GM21360 (cell line): Measurements from ENCODE around the gene AIF1L.

Experiments
- ATAC-seq: cut with Tn5 transposase; IDR thresholded peaks from one replicate; pipeline ENCODE4 v1.9.1; 2021; ENCODE audit warnings: mild to moderate bottlenecking, moderate library complexity; ENCODE audit not compliant: unreplicated experiment

Gene AIF1L

DNA sequence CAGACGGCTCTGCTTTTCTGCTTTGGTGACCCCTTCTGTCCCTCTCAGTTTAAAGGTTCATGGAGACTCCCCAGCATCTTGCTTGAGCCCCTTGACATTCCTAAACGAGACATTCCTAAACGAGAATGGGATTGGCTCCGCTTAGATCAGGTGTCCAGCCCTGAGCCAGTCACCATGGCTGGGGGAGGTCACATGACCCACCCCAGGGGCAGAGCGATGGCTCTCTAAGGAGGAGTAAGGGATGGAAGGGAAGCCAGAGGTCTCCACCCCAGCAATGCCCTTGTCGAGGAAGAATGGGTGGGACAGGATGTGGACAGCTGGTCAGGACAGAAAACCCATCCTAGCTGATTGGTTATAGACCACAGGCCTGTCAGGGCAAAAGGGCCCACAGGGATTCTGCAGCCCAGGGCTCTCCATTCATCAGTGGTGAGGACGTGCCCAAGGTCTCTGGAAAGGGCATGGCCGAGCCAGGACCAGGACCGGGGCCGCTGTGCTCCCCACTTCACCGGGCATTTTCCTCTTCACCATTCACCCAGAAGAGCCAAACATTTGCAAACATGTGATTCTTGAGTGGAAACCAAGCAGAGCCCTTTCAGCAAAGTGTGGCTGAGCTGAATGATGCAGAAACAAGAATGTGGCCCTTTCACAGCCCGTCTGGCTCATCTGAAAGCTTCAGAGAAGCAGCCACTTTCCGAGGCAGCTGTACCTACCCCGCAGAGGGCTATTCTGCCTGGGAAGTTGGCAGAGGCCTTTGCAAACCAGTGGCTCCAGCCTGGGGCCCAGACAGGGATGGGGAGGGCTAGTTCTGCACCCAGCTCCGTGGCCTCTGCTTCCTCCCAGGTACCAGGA lies 19.8 kb upstream of the AIF1L start:
- ATAC-seq = no peak

DNA sequence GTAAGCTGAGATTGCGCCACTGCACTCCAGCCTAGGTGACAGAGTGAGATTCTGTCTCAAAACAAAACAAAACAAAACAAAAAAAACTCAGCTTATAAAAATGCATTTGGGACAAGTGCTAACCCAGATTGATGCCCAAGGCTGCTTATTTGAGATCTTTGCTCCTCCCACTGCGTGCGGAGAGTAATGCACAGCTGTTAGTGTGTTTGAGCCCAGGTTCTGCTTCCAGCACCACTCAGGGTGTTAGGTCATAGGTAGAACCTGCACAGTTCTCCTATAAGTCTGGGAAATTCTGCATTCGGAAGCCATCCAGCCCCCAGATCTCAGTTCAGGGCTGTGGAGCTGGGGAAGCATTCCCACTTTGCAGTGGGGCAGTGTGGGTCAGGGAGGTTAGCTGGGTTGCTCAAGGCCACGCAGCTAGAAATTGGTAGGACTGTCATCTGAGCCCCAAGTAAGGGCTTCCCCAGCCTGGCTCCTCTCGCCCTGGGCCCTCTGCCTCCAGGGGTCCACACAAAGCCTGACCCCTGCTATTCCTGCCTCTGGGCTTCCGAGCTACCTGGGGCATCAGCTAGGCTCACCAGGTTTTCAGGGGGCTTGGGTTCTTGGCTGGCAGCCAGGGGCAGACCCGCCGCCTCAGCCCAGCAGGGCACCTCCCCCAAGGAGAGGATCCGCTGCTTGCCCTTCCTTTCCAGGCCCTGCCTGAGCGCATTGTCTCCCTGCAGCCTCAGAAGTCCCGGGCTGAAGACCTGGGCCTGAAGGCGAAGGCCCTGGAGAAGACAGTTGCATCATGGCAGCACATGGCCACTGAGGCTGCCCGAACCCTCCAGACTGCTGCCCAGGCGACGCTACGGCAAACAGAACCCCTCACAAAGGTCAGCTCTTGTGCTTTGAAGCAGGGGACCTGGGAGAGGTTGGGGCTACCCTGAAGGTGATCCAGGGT lies 17.6 kb upstream of the AIF1L start:
- ATAC-seq = no peak

- no peak for ATAC-seq
Measured at GRCh38 chr9:131080589-131080988, 15.7 kb upstream of the AIF1L start.

GRCh38 chr9:131081868-131082267 lies 14.5 kb upstream of the AIF1L start:
- ATAC-seq = no peak

DNA sequence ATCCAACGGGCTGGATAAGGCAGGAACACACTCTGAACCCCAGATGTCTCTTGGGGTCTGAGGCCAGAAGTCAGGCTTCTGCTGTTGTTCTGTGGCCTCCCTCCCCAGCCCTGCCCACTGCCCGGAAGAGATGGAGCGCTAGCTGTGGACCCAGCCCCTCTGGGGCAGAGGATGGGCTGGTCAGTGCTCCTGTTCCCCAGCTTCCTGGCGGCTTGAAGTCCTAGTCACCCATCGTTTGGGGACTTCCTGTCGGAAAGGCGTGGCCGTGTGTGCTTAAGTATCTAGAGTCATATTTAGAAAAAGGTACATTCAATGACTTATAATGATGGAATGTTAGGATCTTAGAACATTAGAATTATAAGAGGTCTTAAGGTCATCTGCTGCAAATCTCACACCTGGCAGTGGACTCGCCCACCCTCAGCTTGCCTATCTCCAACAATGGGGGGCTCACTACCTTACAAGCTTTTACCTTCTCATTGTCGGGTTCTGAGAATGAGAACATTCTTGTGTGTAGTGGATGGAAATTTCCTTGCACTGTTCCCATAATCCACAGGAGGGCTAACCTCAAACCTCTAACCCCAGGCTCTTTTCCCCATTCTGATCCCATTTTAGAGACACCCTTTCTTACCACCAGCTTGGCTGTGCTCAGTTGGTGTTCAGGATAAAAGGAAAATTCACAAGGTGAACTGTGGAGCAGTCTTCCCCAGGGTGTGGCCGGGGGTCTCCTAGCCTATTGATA lies 13.4 kb upstream of the AIF1L start:
- no peak for ATAC-seq

DNA sequence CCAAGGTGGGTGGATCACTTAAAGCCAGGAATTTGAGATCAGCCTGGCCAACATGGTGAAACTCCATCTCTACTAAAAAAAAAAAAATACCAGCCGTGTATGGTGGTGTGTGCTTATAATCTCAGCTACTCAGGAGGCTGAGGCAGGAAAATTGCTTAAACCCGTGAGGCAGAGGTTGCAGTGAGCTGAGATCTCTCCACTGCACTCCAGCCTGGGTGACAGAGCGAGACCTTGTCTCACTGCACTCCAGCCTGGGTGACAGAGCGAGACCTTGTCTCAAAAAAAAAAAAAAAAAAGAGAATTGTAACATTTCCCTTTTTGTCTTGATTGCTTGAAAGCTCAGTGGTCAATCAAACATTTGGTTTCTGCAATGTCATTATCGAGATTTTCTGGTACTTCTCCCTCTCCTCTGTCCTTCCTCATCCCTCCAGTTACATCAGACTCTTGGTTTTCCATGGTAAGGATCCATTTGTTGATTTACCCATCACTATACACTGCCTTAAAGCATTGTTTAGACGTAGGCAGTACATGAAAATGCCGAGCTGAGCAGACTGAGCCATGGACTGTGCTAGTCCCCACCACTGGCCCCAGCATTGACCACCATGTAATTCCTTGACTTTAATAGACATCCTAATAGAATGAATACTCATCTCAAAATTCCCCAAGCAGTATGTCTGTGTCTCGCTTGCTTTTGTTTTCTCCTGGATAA lies 11.5 kb upstream of the AIF1L start:
- no peak for ATAC-seq

DNA sequence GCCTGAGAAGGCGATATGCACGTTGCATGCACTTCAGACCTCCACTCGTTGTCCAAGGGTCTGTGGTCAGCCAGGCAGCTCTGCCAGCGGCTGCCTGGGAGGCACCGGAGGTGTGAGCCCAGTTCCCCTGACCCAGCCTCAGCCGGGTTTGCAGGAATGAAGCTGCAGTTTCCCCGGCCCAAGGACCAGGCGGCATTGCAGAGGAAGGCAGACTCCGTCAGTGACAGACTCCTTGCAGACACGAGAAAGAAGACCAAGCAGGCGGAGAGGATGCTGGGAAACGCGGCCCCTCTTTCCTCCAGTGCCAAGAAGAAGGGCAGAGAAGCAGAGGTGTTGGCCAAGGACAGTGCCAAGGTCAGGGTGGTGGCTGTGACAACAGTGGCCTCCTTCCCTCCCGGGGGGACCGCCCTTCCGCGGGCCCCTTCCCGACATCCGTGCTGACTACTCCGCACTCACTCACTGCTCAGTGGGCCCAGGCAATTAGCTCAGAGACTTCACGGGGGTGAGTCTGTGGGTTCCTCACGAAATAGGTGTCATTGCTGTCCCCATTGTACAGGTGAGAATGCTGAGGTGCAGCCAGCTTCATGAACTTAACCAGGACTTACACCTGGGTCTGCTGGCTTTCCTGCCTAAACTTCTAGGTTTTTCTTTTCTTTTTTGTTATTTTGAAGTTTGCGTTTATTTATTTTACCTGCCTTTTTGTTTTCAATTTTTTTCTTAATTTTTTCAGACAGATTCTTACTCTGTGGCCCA lies 10.8 kb upstream of the AIF1L start:
- no peak for ATAC-seq

GRCh38 chr9:131087354-131087893 lies 8.9 kb upstream of the AIF1L start:
- ATAC-seq = no peak

- ATAC-seq = no peak
Measured at GRCh38 chr9:131090025-131090787, 6.1 kb upstream of the AIF1L start.

DNA sequence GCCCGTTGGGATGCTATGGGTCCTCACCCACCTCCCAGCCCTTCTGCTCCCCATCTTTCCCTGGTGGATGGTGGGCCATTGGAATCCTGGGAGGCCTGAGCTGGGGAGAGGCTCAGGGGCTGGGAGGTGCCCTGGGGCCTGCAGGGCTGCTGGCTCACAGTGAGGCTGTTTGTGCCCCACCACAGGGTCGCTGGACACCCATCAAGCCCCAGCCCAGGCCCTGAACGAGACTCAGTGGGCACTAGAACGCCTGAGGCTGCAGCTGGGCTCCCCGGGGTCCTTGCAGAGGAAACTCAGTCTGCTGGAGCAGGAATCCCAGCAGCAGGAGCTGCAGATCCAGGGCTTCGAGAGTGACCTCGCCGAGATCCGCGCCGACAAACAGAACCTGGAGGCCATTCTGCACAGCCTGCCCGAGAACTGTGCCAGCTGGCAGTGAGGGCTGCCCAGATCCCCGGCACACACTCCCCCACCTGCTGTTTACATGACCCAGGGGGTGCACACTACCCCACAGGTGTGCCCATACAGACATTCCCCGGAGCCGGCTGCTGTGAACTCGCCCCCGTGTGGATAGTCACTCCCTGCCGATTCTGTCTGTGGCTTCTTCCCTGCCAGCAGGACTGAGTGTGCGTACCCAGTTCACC lies 4.9 kb upstream of the AIF1L start:
- ATAC-seq = no peak

DNA sequence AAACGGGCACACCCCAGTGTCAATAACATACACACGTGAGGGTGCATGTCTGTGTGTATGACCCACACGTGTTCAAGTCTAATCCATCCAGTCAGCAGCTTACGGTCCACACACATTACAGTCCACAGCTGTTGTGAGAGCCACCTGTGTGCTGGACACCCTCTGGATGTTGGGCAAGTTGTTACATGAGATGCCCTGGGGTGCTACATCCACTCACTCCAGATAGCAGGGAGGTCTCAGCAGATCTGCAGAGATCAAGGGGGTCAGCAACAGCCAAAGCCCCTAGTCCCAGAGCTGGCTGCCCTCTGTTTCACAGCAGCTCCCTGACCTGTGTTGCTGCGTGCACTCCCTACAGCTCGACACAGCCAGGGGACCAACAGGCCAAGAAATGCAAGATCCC lies 4.3 kb upstream of the AIF1L start:
- no peak for ATAC-seq

GRCh38 chr9:131092548-131093440 lies 3.5 kb upstream of the AIF1L start:
- no peak for ATAC-seq

DNA sequence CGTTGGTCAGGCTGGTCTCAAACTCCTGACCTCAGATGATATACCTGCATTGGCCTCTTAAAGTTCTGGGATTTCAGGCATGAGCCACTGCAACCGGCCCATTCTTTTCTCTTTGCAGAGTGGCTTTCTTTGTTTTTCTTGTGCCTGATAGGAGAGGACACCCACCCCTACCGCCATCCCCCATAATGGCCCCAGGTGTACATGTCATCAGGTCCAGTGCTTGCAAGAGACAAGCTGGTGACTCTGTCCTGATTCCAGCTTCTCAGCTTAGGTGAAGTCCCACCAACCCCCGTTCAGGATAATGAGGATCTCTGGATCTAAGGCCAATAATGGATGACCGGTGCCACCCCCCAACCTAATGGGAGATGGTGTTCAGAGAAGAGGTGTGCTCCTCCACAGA lies 2.3 kb upstream of the AIF1L start:
- no peak for ATAC-seq

DNA sequence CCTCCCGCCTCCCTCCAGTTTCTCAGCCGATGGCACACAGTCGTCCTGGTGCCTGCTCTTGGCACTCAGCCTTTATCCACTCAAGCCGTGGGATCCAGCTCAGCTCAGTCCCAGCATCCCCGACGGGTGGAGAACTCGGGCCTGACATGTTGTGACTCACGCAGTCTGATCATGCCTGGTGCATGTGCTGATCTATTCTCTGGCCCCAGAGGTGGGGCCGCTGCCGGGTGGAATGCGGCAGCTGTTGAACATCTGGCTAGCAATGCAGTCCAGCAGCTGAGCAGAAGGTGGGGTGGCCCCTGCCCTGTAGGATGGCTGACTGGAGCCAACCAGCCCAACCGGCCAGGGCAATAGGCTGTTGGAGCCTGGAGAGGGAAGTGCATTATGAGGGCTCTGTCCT lies 1.7 kb upstream of the AIF1L start:
- no peak for ATAC-seq

DNA sequence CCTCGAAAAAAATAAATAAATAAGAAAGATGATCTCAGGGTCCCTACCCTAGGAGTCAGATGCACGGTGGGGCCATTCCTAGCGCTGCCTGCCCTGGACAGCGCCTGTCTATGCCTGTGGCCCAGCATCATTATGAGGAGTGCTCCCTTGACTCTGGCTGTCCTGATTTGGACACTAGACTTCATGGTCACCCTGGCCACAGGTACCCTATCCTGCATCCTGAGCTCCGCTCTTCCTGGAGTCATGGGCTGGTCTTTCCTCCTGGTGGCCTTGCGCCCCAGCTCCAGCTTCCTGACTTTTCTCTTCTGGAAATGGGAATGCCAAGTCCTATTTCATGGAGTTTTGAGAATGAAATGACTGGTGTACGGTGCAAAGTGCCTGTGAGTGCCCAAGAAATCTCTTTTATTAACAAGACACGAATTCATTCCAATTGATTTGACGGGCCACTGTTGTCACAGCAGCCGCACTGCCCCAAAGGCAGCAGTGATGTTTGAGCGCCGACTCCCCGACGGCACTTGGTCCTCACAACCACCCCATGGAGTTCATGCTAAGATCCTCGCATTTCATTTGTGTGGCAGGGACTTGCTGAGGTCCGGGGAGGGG lies 564 bp upstream of the AIF1L start:
- ATAC-seq = no peak

DNA sequence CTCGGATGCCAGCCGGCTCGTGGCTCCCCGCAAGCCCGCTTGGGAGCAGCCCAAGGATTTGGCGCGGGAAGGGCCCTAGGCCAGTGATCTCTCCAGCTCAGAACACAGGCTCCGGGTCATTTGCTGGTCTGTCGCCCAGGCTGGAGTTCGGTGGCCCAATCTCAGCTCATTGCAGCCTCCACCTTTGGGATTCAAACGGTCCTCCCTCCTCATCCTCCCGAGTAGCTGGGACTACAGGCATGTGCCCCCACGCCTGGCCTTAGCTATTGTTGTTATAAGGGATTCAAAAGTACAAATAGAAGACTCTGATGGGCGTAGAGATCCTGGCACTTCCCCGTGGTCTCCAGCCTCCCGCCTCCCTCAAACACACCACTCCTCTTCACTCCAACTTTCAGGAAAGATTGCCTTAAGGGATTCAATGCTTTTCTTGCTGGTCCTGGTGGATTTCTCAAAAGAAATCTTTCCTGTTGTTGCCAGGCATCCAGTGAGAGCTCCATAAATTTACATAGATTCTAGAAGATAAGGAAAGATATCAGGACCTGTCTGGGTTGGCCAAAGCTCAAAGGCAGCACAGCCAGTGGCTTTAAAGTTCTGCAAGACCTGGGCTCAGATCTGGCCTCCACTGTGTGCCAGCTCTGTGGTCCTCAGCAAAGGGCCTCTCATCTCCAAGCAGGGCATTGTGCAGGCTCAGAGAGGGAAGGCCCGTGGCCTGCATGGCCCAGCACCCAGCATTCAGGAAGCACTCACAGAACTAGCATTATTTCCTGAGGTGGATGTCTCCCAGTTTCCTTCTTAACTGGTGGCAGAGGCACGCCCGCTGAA lies 1.0 kb downstream of the AIF1L start:
- no peak for ATAC-seq
